ENCODE measurements around the gene ARL4C. TPM values are rescaled to one million over a fixed set of nuclear protein-coding genes. Genes with fewer than 3 reads are reported as not detected.

The ARL4C gene
- polyA plus RNA-seq, 1 of the 3 experiments (the other 2 are of a cell fraction): 24.0 TPM

DNA sequence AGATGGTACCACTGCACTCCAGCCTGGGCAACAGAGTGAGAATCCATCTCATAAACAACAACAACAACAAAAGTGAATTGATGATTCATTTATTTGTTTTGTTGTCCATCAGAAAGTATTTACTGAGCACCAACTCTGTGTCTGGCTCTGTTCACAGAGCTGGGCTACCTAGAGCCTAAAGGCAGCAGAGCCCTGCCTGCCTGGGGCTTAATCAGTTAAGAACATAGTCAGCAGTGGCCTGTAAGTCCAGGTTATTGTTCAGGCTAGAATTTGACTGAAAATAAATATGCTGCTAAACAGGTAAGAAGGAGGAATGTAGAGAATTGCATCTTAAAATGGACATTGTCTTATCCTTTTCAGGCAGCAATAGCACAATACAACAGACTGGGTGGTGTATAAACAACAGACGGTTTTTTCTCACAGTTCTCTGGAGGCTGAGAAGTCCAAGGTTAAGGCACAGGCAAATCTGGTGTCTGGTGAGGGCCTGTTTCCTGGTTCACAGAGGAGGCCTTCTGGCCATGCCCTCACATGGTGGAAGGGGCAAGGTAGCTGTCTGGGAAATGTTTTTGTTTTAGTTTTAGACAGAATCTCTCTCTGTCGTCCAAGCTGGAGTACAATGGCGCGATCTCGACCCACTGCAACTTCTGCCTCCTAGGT, 22.2 kb upstream of the ARL4C start:
- H3K79me2 ChIP-seq (ENCODE audit: insufficient read depth): no peaks in the 10 kb centered on the region
- POLR2A ChIA-PET: no interaction called here
- CTCF ChIA-PET: interaction anchor here (1.4 kb wide), 1 partner anchor 184 kb away, joined by 4 read pairs; no protein-coding TSS in a partner anchor

DNA sequence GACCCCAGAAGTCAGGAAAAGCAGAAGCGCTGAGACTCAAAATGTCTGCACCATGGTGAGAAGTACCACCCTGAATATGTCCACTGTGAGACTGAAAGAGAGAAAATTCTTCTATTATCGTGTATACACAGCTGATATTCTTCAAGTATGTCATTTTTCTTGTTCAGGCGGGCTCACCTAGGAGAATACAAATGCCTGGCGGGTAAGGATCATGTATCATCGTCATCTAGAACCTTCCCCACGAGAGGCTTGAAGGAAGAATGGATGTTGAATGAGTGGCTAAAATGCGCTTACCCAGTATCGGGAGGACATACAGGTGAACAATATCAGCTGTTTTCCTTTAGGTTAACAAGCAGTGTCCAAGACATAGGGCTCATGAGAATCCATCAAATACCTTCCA, 21.1 kb upstream of the ARL4C start:
- Histone ChIP-seq H3K9ac (no peak overlapping the region), H3K9me2 (no peaks in the 10 kb centered on the region), H2AFZ (ENCODE audit: low read depth) (no peak overlapping the region), H3K36me3 (replicated peaks in 1 of 2; ENCODE audit: control insufficient read depth in 1 of 2, insufficient read depth in 2 of 2, low read length in 1 of 2) (no peaks in the 10 kb centered on the region), H3K4me3 (ENCODE audit: low read depth in 2 of 2, low read length in 1 of 2) (no peak overlapping the region), H4K20me1 (ENCODE audit: insufficient read depth) (no peaks in the 10 kb centered on the region), H3K79me2 (ENCODE audit: insufficient read depth) (no peaks in the 10 kb centered on the region), H3K4me1 (ENCODE audit: control insufficient read depth in 1 of 2, insufficient read depth in 2 of 2, low read depth in 1 of 2, low read length in 1 of 2) (peaks cover 0 to 4% of the 10 kb centered on the region in 2 experiments; a peak in 1 of 4 replicates), H3K27me3 (ENCODE audit: insufficient read depth) (no peaks in the 10 kb centered on the region), H3K4me2 (no peak overlapping the region), H3F3A (replicated peaks; ENCODE audit: insufficient read depth) (no peaks in the 10 kb centered on the region), H3K9me3 (no peaks in the 10 kb centered on the region), H3K27ac (ENCODE audit: low read depth in 2 of 2, low read length in 1 of 2) (no peak overlapping the region)
- TF ChIP-seq TCF12 (IDR thresholded peaks at IDR 0.05) (no peak), USF1 (IDR thresholded peaks at IDR 0.05; ENCODE audit: borderline replicate concordance, low read depth) (no peak), NFIC (IDR thresholded peaks at IDR 0.05; ENCODE audit: borderline replicate concordance) (no peak), ELF1 (IDR thresholded peaks at IDR 0.05) (no peak), EP300 (IDR thresholded peaks at IDR 0.05; ENCODE audit: borderline replicate concordance in 1 of 2, low read depth in 1 of 2, low read length in 1 of 2) (no peak), POLR2AphosphoS5 (IDR thresholded peaks at IDR 0.05; ENCODE audit: low read depth, low read length) (no peak), EZH2phosphoT487 (IDR thresholded peaks at IDR 0.05; ENCODE audit: borderline replicate concordance, low read depth) (no peak), CTCF (IDR thresholded peaks at IDR 0.05) (no peak), CHD2 (IDR thresholded peaks at IDR 0.05; ENCODE audit: low read length, partially characterized antibody) (no peak), TEAD4 (IDR thresholded peaks at IDR 0.05; ENCODE audit: borderline replicate concordance, insufficient read depth) (no peak)
- TF ChIP-seq, protein P1, sequence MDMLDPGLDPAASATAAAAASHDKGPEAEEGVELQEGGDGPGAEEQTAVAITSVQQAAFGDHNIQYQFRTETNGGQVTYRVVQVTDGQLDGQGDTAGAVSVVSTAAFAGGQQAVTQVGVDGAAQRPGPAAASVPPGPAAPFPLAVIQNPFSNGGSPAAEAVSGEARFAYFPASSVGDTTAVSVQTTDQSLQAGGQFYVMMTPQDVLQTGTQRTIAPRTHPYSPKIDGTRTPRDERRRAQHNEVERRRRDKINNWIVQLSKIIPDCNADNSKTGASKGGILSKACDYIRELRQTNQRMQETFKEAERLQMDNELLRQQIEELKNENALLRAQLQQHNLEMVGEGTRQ (IDR thresholded peaks at IDR 0.05; ENCODE audit: borderline replicate concordance, low read depth, low read length): no peak
- ChIA-PET CTCF (no interaction called here), POLR2A (interaction anchor here (0.6 kb wide), 1 partner anchor 12 kb away, joined by 3 read pairs; no protein-coding TSS in a partner anchor)
- no peak for DNase-seq
- 95% methylated on average over 8 of the region's 8 CpGs for WGBS (ENCODE audit: low lambda C conversion rate)

More for the DNA sequence above, 22.2 kb upstream of the ARL4C start:
- no peaks in the 10 kb centered on the region for H4K20me1 ChIP-seq (ENCODE audit: insufficient read depth)
- H3K9me3 ChIP-seq: no peaks in the 10 kb centered on the region
- no peak overlapping the region for H3K9ac ChIP-seq
- H3K9me2 ChIP-seq: no peaks in the 10 kb centered on the region
- H3F3A ChIP-seq (replicated peaks; ENCODE audit: insufficient read depth): no peaks in the 10 kb centered on the region
- H3K4me2 ChIP-seq: no peak overlapping the region
- no peak for TF ChIP-seq SMC3 (IDR thresholded peaks at IDR 0.05; ENCODE audit: low read depth, low read length)
- TF ChIP-seq, protein P1 (IDR thresholded peaks at IDR 0.05; ENCODE audit: borderline replicate concordance, low read depth, low read length): no peak
- TF ChIP-seq FOSL2 (IDR thresholded peaks at IDR 0.05; ENCODE audit: borderline replicate concordance, low read depth): no peak
- TF ChIP-seq TEAD4 (IDR thresholded peaks at IDR 0.05; ENCODE audit: borderline replicate concordance, insufficient read depth): no peak
- no peak for DNase-seq
- no peaks in the 10 kb centered on the region for H3K36me3 ChIP-seq (replicated peaks in 1 of 2; ENCODE audit: control insufficient read depth in 1 of 2, insufficient read depth in 2 of 2, low read length in 1 of 2)
- WGBS (ENCODE audit: low lambda C conversion rate): 81% methylated on average over 5 of the region's 5 CpGs
- H3K4me1 ChIP-seq (ENCODE audit: control insufficient read depth in 1 of 2, insufficient read depth in 2 of 2, low read depth in 1 of 2, low read length in 1 of 2): no peaks in the 10 kb centered on the region; a peak in 1 of 4 replicates
- no peak overlapping the region for H2AFZ ChIP-seq (ENCODE audit: low read depth)
- no peaks in the 10 kb centered on the region for H3K27me3 ChIP-seq (ENCODE audit: insufficient read depth)
- no peak overlapping the region for H3K4me3 ChIP-seq (ENCODE audit: low read depth in 2 of 2, low read length in 1 of 2)
- H3K27ac ChIP-seq (ENCODE audit: low read depth in 2 of 2, low read length in 1 of 2): no peak overlapping the region

All from SK-N-SH (cell line).